K562 (cell line): ENCODE results near the gene OAT.

Source experiments
- BDP1 ChIP-seq: IDR thresholded peaks from 3 replicates; pipeline ENCODE4 v1.6.1; 2011; ENCODE audit not compliant: insufficient read length, insufficient read depth
- TCF3 ChIP-seq: sonication (generic); formaldehyde crosslinking; IDR thresholded peaks from 2 replicates; pipeline ENCODE4 v1.4.0; 2020; ENCODE audit warnings: mild to moderate bottlenecking, missing genetic modification reagents

GRCh38 chr10:124359336-124359832 lies 59.3 kb downstream of the OAT start:
- TF ChIP-seq BDP1 (no peak), TCF3 (CRISPR knock-in tag) (no peak)
